Right lung (tissue), 5 donors: ENCODE data around the gene NCAPH2. TPM values are rescaled to one million over a fixed set of nuclear protein-coding genes. Genes with fewer than 3 reads are reported as not detected.
A peak's percentile ranks its signal among the peaks of the same experiment; 100 is the strongest.
"Not testable (repeated sequence)": the region's sequence is repeated elsewhere in the genome, so short reads cannot be mapped to it uniquely, and the experiment has no call there.

ENCODE experiments used
- DNase-seq, 2 donors: peaks; one replicate each; pipeline ENCODE4 v3.0.0-alpha.2; 2013
- polyA plus RNA-seq, 5 donors: library from polyadenylated mRNA; unstranded; fragments of 120-200 nt; gene quantifications; one replicate each; pipeline versions ENCODE4 v1.2.1 to v1.2.3, GENCODE V29; 2013; ENCODE audit warnings: inconsistent platforms in 1 of 5, low replicate concordance in 1 of 5; ENCODE audit not compliant: insufficient read length in 5 of 5, insufficient read depth in 1 of 5

The NCAPH2 gene
- polyA plus RNA-seq, 5 donors = 35.9 to 54.8 (median 43.3) TPM

GRCh38 chr22:50517495-50518260 lies 9.7 kb downstream of the NCAPH2 start:
- DNase-seq = no peak

DNA sequence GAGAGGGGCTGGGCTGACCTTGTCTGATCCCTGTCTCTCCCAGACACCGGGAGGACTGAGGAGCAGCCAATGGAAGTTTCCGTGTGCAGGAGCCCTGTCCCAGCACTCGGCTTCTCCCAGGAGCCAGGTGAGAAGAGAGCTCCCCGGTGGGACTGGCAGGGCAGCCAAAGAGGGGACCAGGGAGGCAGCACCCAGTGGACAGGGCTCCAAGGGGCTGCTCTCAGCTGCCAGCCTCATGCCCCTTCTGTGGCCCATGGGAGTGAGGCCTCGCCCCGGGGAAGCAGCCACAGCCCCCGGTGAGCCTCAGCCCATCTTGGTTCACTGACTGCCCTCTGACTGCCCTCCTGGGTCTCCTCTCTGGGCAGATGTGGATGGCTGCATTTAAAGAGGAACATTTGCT lies 10.6 kb downstream of the NCAPH2 start:
- no peak for DNase-seq

DNA sequence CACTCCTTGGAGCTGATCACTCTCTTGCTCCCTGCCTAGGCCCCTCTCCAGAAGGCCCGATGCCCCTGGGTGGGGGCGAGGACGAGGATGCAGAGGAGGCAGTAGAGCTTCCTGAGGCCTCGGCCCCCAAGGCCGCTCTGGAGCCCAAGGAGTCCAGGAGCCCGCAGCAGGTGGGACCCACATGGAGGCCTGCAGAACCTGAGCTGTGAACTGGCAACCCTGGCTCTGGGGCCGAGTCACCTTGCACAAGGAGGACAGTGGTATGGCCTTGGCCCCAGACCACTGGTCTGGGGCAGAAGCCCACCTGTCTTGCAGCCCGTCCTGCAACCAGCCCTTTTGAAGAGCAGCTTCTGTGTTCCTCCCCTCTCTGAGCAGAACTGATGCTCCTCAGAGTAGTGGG lies 11.1 kb downstream of the NCAPH2 start:
- no peak for DNase-seq

DNA sequence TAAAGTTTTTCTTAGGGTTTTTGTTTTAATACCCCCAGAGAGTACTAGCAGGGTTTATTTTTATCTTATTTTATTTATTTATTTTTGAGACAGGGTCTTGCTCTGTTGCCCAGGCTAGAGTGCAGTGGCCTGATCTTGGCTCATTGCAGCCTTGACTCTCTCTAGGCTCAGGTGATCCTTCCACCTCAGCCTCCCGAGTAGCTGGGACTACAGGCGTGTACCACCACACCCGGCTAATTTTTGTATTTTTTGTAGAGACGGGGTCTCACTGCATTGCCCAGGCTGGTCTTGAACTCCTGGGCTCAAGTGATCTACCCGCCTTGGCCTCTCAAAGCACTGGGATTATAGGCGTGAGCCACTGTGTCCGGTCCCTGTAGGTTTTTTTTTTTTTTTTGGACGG lies 12.2 kb downstream of the NCAPH2 start:
- DNase-seq = not testable (repeated sequence)

GRCh38 chr22:50520826-50521453 lies 12.9 kb downstream of the NCAPH2 start:
- no peak for DNase-seq

GRCh38 chr22:50521710-50522109 lies 13.7 kb downstream of the NCAPH2 start:
- no peak for DNase-seq

- no peak for DNase-seq
Measured at GRCh38 chr22:50522208-50522805, 14.3 kb downstream of the NCAPH2 start.

GRCh38 chr22:50522806-50523438 lies 14.9 kb downstream of the NCAPH2 start:
- DNase-seq = no peak

DNA sequence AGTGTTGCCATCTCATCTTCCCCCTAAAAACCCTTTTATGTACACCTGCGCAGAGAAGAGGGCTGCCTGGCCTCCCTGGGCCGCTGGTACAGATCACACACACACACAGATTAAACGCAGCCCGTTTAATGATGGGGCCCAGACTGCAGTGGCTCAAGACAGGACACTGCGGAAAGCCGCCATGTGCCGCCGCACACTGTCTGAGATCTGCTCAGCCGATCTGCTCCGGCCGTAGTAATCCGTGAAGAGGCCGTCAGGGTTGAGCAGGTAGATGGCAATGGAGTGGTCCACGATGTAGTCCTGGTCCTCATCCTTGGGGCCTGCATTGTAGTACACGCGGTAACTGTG lies 15.4 kb downstream of the NCAPH2 start:
- DNase-seq = no peak

DNA sequence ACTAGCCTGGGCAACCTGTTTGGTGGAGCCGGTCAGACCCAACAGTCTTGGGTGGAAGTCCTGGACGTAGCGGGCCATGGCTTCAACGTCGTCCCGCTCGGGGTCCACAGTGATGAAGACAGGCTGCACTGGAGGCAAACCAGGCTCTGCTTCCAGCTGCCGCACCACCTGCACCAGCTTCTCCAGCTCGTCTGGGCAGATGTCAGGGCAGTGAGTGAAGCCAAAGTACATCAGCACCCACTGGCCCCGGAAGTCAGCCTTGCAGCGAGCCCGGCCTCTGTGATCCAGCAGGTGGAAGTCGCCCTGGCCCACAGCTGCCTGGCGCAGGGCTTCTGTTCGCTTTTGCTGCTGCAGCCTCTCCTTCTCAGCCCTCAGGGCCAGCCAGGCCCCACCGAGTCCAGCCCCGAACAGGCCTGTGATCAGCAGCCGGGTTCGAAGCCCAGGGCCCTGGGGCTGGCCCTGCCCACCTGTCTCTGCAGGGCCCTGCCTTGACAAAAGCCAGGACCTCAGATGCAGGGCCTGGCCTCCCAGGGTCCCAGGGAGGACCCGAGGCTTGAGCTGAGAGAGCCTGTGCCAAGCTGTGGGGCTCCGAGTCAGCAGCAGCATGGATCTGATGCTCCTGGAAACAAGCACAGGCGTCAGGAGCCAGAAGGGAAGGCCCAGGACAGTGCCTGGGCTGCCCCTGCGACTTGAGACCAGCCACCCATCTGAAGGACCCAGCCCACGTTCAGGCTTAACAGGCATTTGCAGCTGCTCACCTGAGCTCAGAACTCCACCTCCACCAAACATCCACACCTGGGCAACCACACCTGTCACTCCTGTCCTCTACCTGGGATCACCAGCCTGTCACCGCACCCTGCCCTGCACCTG lies 16.0 kb downstream of the NCAPH2 start:
- DNase-seq = no peak

- no peak for DNase-seq
Measured at GRCh38 chr22:50524676-50525103, 16.7 kb downstream of the NCAPH2 start.

DNA sequence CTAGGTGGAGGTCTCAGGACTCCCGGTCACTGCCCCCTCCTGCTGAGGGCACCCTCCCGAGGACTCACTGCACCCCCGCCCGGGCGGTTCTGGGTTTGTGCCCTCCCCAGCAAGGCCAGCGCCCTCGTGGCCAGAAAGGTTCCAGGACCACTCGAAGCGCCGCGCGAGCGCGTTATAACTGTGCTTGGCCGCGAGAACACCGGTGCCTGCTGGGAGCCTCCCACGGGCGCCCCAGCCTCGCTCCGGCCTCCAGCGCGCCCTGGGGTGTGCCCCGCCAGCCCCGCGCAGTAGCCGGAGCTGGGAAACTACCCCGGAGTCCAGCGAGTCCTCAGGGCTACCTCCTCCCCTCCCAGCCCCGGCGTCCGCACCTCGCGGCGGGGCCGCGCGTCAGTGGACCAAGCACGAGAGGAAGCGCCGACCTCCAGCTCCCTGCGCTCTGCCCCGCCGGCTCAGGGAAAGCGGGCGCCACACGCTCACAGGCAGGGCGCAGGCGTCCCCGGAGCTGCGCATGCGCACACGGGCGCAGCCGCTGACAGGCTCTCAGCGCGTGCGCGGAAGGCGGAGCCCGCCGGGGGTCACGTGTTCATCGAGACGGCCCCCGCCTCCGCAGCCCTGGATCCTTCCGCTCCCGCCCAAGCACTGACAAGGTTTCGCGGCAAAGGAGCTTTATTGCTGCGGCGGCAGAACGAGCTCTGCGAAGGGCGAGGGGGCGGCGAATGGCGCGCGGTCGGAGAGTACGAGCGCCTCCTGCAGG lies 17.3 kb downstream of the NCAPH2 start, which contains the start of gene SCO2:
TSS of gene SCO2 (minus strand) at position 495 of the 754 bp plus-strand sequence. CDS start 1,187 bp downstream, outside the sequence.
- peak; percentile 98 for DNase-seq

DNA sequence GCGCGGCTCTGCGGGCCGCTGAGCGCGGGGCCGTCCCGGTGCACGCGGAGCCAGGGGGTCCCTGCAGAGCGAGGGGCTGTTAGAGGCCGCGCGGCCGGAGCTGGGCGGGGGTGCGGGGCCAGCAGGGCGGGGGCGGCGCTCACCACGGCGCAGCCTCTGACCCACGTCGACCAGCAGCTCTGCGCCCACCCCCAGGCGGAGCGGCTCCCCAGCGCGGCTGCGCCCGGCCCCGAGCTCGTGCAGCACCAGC lies 17.8 kb downstream of the NCAPH2 start:
- DNase-seq = peak in 1 of 2 donors; percentile 74

DNA sequence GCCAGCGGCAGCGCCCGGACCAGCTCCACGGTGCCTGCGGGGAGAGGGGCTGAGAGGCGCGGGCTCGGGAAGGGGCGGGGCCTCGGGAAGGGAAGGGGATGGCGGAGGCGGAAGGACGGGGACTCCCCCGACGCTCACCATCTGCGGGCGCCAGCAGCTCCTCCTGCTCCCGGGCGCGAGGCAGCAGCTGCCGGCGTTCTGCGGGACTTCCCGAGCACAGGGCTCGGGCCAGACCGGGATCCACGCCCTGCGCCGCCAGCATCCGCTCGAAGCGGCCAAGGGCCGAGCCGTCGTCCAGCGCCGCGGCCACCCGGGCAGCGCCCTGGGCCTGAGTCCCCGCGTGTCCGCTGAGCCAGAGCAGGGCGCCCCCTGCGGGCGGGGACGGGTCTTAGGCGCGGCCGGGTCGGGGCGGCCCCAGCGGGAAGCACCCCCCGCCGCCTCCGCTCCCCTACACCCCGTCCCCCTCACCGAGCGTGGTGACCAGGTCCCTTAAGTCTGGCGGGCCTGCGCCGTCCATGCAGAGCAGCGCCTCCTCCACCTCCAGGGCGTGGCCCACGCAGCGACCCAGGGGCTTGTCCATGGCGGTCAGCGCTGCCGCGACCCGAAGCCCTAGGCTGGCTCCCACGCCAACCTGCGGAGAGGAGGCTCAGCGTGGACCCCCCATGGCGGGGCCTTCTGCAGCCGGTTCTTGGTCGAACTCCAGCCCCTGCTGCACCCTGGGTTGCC lies 18.2 kb downstream of the NCAPH2 start:
- DNase-seq = peak in 1 of 2 donors; percentile 75

GRCh38 chr22:50526834-50527801 lies 19.1 kb downstream of the NCAPH2 start:
- DNase-seq = no peak

DNA sequence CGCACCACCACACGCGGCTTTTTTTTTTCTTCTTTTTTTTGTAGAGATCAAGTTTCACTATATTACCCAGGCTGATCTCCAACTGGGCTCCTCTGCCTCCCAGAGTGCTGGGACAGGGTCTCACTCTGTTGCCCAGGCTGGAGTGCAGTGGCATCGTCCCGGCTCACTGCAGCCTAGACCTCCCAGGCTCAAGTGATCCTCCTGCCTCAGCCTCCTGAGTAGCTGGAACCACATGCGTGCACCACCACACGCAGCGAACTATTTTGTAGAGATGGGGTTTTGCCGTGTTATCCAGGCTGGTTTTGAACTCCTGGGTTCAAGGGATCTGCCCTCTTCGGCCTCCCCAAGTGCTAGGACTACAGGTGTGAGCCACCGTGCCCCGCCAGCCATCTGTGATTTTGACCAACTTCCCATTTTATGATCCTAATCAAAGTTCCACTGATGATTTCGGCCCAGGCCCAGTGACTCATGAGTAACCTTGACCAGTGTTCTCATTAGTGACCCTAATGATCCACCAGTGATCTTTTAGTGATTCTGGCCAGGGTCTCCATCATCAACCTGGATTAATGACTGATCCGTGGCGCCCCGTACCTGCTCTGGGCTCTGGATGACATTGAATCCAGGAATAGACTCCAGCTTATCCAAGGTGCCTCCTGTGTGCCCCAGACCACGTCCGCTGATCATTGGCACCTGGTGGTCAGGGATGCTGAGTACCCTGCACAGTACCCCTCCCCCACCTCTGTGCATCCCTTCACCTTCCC lies 20.1 kb downstream of the NCAPH2 start:
- no peak for DNase-seq

GRCh38 chr22:50528682-50529415 lies 20.8 kb downstream of the NCAPH2 start:
- no peak for DNase-seq
